Mesenchymal stem cell (in vitro differentiated cells and primary cell): ENCODE results near the gene LHFPL5.
A peak's percentile ranks its signal among the peaks of the same experiment; 100 is the strongest.

Experiments
- DNase-seq: peaks from one replicate; pipeline ENCODE4 v3.0.0-alpha.2; 2013
- H2AFZ ChIP-seq: one replicate; pipeline ENCODE4 v1.6.1; 2013; ENCODE audit warnings: low read depth, mild to moderate bottlenecking, control low read depth, inconsistent platforms, low read length, moderate library complexity
- H2AK5ac ChIP-seq: 2 replicates; pipeline ENCODE4 v1.6.1; 2013; ENCODE audit warnings: low read length, moderate library complexity, mild to moderate bottlenecking, inconsistent platforms; ENCODE audit not compliant: severe bottlenecking
- H2BK120ac ChIP-seq: one replicate; pipeline ENCODE4 v1.6.1; 2013; ENCODE audit warnings: low read depth, mild to moderate bottlenecking, inconsistent platforms, low read length, moderate library complexity
- H2BK12ac ChIP-seq, 2 experiments: one replicate each; pipeline ENCODE4 v1.6.1; 2013; ENCODE audit warnings: inconsistent platforms in 2 of 2, low read length in 2 of 2, mild to moderate bottlenecking in 2 of 2, moderate library complexity in 2 of 2, control low read depth in 1 of 2
- H2BK15ac ChIP-seq: one replicate; pipeline ENCODE4 v1.6.1; 2013; ENCODE audit warnings: mild to moderate bottlenecking, low read depth, inconsistent platforms; ENCODE audit not compliant: poor library complexity, severe bottlenecking
- H2BK5ac ChIP-seq: 2 replicates; pipeline ENCODE4 v1.6.1; 2013; ENCODE audit warnings: low read depth, mild to moderate bottlenecking, low read length, control low read depth, inconsistent platforms; ENCODE audit not compliant: poor library complexity, severe bottlenecking
- H3K14ac ChIP-seq, 2 experiments: one replicate each; pipeline ENCODE4 v1.6.1; 2013; ENCODE audit warnings: inconsistent platforms in 2 of 2, low read length in 2 of 2, control low read depth in 1 of 2, mild to moderate bottlenecking in 1 of 2, moderate library complexity in 1 of 2
- H3K18ac ChIP-seq, 2 experiments: one replicate each; pipeline ENCODE4 v1.6.1; 2013; ENCODE audit warnings: inconsistent platforms in 2 of 2, low read length in 2 of 2, control low read depth in 1 of 2, low read depth in 1 of 2, mild to moderate bottlenecking in 1 of 2
- H3K23ac ChIP-seq, 2 experiments: one replicate each; pipeline ENCODE4 v1.6.1; 2013; ENCODE audit warnings: inconsistent platforms in 2 of 2, low read length in 2 of 2, mild to moderate bottlenecking in 2 of 2, moderate library complexity in 2 of 2, control low read depth in 1 of 2
- H3K27ac ChIP-seq: 2 replicates; pipeline ENCODE4 v1.5.1; 2013; ENCODE audit warnings: mild to moderate bottlenecking, moderate library complexity, low read length, control low read depth, inconsistent platforms; ENCODE audit not compliant: poor library complexity, severe bottlenecking
- H3K27me3 ChIP-seq, 2 experiments: 2 replicates each; pipeline versions ENCODE4 v1.6.1 to v1.7.0; 2013; ENCODE audit warnings: low read length in 2 of 2, mild to moderate bottlenecking in 2 of 2, moderate library complexity in 2 of 2, control low read depth in 1 of 2, inconsistent platforms in 1 of 2; ENCODE audit not compliant: control insufficient read depth in 1 of 2, insufficient read depth in 1 of 2
- H3K36me3 ChIP-seq, 2 experiments: 2 replicates each; pipeline versions ENCODE4 v1.6.1 to v1.7.0; 2013; ENCODE audit warnings: low read length in 2 of 2, control low read depth in 1 of 2, inconsistent platforms in 1 of 2, low read depth in 1 of 2, mild to moderate bottlenecking in 1 of 2; ENCODE audit not compliant: insufficient read depth in 2 of 2, control insufficient read depth in 1 of 2
- H3K4ac ChIP-seq, 2 experiments: one replicate each; pipeline ENCODE4 v1.6.1; 2013; ENCODE audit warnings: inconsistent platforms in 2 of 2, low read length in 2 of 2, mild to moderate bottlenecking in 2 of 2, moderate library complexity in 2 of 2, control low read depth in 1 of 2, low read depth in 1 of 2
- H3K4me1 ChIP-seq: 2 replicates; pipeline ENCODE4 v1.6.1; 2013; ENCODE audit warnings: low read depth, low read length, control low read depth; ENCODE audit not compliant: control insufficient read depth, insufficient read depth
- H3K4me2 ChIP-seq: 2 replicates; pipeline ENCODE4 v1.6.1; 2013; ENCODE audit warnings: low read length, mild to moderate bottlenecking, inconsistent platforms; ENCODE audit not compliant: poor library complexity, severe bottlenecking
- H3K4me3 ChIP-seq, 2 experiments: 2 replicates each; pipeline versions ENCODE4 v1.5.1 to v1.7.0; 2013; ENCODE audit warnings: low read length in 2 of 2, mild to moderate bottlenecking in 2 of 2, control low read depth in 1 of 2, low read depth in 1 of 2; ENCODE audit not compliant: insufficient read depth in 1 of 2
- H3K79me1 ChIP-seq: replicated peaks from 2 replicates; pipeline ENCODE4 v1.6.1; 2013; ENCODE audit warnings: mild to moderate bottlenecking, control low read depth, low read length, inconsistent platforms; ENCODE audit not compliant: poor library complexity, severe bottlenecking
- H3K9ac ChIP-seq: 2 replicates; pipeline ENCODE4 v1.7.0; 2013; ENCODE audit warnings: mild to moderate bottlenecking, low read length, moderate library complexity
- H3K9me3 ChIP-seq: 2 replicates; pipeline ENCODE4 v1.7.0; 2013; ENCODE audit warnings: mild to moderate bottlenecking, low read length; ENCODE audit not compliant: control insufficient read depth
- H4K8ac ChIP-seq: one replicate; pipeline ENCODE4 v1.6.1; 2013; ENCODE audit warnings: inconsistent platforms, mild to moderate bottlenecking, low read length, moderate library complexity
- H4K91ac ChIP-seq: one replicate; pipeline ENCODE4 v1.6.1; 2013; ENCODE audit warnings: mild to moderate bottlenecking, low read length, inconsistent platforms
- WGBS: methylation state at CpG from one replicate; pipeline ENCODE4 v1.1.7; 2013; ENCODE audit warnings: mixed read lengths; 5-methylcytosine and 5-hydroxymethylcytosine counted together

The LHFPL5 gene

DNA sequence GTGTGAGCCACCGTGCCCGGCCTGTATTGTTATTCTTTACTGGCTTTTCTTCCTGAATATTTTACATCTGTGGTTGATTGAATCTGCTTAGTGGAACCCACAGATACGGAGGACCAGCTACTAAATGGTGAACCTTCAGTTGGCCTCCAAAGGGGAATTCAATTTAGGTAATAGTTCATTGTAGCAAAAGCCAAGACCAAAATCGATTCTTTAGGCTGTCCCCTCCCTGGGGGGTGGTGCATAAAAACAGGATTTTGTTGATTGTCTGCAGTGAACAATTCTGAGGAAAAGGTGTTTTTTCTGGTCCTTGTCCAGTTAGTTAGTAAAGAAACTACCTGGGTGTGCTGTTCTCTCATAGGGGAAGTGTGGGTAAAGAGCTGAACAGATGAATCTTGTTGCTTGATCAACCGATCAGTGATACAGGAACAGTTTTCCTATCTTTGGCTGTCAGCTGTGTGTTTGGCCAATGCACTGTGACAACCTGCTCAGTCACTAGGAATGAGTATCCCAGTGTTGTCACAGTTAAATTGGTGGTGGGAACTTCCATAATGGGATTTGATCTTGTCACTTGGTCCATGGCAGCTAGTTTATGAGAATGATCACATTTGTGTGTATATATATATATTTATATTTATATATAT lies 19.5 kb downstream of the LHFPL5 start:
- Histone ChIP-seq H3K36me3 (no peaks in the 10 kb centered on the region), H2BK120ac (no peak overlapping the region), H2BK12ac (no peak overlapping the region), H3K4me2 (no peak overlapping the region), H4K8ac (no peak overlapping the region), H3K27me3 (no peaks in the 10 kb centered on the region), H3K9ac (no peak overlapping the region), H4K91ac (no peak overlapping the region), H3K27ac (no peak overlapping the region), H2BK5ac (no peak overlapping the region), H3K23ac (no peak overlapping the region), H2AFZ (no peak overlapping the region), H3K18ac (no peak overlapping the region), H3K14ac (no peak overlapping the region), H3K4me3 (no peak overlapping the region), H3K4me1 (no peaks in the 10 kb centered on the region), H3K9me3 (no peaks in the 10 kb centered on the region), H2BK15ac (no peak overlapping the region), H3K79me1 (no peaks in the 10 kb centered on the region), H2AK5ac (no peak overlapping the region), H3K4ac (no peak overlapping the region)
- DNase-seq: no peak
- 89% methylated on average over 5 of the region's 5 CpGs for WGBS

DNA sequence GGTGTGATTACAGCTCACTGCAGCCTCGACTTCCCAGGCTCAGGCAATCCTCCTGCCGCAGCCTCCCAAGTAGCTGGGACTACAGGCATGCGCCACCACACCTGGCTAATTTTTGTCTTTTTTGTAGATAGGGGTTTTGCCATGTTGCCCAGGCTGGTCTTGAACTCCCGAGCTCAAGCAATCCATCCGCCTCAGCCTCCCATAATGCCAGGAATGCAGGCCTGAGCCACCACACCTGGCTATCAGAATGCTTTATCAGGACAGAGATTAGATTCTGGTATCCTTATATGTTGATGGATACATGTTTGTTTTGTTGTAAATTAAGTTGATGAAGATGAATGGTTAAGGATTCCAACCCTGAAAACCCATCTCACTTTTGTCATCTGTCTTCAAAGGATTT lies 24.2 kb downstream of the LHFPL5 start:
- H3K4me3 ChIP-seq: no peak overlapping the region
- no peak overlapping the region for H3K18ac ChIP-seq

DNA sequence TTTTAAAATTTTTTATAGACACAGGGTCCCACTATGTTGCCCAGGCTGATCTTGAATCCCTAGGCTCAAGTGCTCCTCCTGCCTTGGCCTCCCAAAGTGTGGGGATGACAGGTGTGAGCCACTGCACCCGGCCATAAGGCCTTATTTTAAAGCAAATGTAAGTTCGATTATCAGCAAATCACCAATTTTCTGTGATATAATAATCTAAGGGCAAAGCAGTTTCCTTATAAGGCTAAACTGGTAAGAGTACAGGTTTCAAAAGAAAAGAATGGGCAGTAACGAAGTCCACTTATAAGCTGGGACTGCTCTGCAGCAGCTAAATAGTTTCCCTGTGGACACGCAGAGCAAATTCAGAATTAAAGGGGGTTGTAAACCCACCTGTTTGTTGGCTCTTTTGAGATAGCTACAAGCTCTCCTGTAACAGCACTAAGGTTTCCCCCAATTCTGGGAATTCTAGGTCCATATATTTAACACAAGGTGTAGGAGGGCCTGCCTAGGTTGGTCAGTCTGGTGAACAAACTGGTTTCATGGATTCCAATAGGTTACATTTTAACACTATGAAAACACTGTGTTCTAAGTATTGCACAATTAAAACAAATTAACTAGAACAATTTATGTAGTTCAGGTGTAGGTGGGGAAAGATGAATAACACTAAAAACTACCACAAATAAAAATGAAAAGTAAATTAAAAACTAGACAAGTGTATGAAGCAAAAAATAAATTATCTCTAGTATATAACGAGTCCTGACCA lies 26.3 kb downstream of the LHFPL5 start:
- H3K4me2 ChIP-seq: no peak overlapping the region
- no peaks in the 10 kb centered on the region for H3K9me3 ChIP-seq
- H2BK120ac ChIP-seq: no peak overlapping the region
- no peak overlapping the region for H3K14ac ChIP-seq
- H3K36me3 ChIP-seq: peaks cover 11 to 35% of the 10 kb centered on the region in 2 experiments
- H3K79me1 ChIP-seq: peaks cover 2% of the 10 kb centered on the region
- H2AFZ ChIP-seq: no peak overlapping the region
- H3K27me3 ChIP-seq: no peaks in the 10 kb centered on the region
- H2BK5ac ChIP-seq: no peak overlapping the region
- no peak overlapping the region for H3K18ac ChIP-seq
- WGBS: 95% methylated on average over 4 of the region's 5 CpGs
- no peak overlapping the region for H3K9ac ChIP-seq
- H4K8ac ChIP-seq: no peak overlapping the region
- no peak overlapping the region for H3K27ac ChIP-seq
- no peak overlapping the region for H3K4ac ChIP-seq
- H4K91ac ChIP-seq: no peak overlapping the region
- DNase-seq: no peak
- H2AK5ac ChIP-seq: no peak overlapping the region
- H2BK12ac ChIP-seq: no peak overlapping the region
- no peak overlapping the region for H3K4me3 ChIP-seq
- no peak overlapping the region for H2BK15ac ChIP-seq
- H3K23ac ChIP-seq: no peak overlapping the region
- H3K4me1 ChIP-seq: no peaks in the 10 kb centered on the region

More for the DNA sequence above, 24.2 kb downstream of the LHFPL5 start:
- no peak overlapping the region for H2AK5ac ChIP-seq
- no peak overlapping the region for H2AFZ ChIP-seq
- H3K36me3 ChIP-seq: peaks cover 3 to 14% of the 10 kb centered on the region in 2 experiments
- no peak overlapping the region for H2BK12ac ChIP-seq
- no peak overlapping the region for H4K8ac ChIP-seq
- no peak overlapping the region for H4K91ac ChIP-seq
- H3K4me1 ChIP-seq: no peaks in the 10 kb centered on the region
- H3K9me3 ChIP-seq: no peaks in the 10 kb centered on the region
- H3K4ac ChIP-seq: no peak overlapping the region
- no peak overlapping the region for H2BK15ac ChIP-seq
- no peak overlapping the region for H3K9ac ChIP-seq
- 93% methylated on average over 4 of the region's 5 CpGs for WGBS
- DNase-seq: no peak
- no peak overlapping the region for H3K4me2 ChIP-seq
- H3K23ac ChIP-seq: no peak overlapping the region
- no peak overlapping the region for H2BK5ac ChIP-seq
- H3K79me1 ChIP-seq: no peaks in the 10 kb centered on the region
- H3K27me3 ChIP-seq: no peaks in the 10 kb centered on the region
- H3K14ac ChIP-seq: no peak overlapping the region
- no peak overlapping the region for H2BK120ac ChIP-seq
- H3K27ac ChIP-seq: no peak overlapping the region

DNA sequence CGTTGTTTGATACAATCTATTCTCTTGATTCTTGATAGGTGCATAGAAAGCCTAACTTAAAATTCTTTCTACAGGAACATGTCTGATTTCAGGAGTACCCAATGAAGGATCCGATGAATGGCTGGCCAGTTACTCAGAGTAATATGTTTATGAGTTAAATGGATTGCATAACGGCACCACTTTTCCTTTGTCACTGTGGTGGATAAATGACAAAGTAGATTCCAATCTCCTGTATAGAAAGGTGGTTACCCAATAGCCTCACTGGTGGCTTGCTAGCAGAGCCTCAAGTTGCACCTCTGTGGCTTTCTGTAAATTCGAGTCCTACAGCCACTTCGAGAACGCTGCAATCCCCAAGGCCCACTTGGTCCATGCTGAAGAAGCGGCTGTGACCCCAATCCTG lies 28.4 kb downstream of the LHFPL5 start:
- peak; percentile 56 for DNase-seq
- H3K27me3 ChIP-seq: no peaks in the 10 kb centered on the region
- WGBS: 95% methylated on average over 6 of the region's 7 CpGs
- no peaks in the 10 kb centered on the region for H3K4me1 ChIP-seq
- H4K8ac ChIP-seq: no peak overlapping the region
- no peak overlapping the region for H2BK120ac ChIP-seq
- no peaks in the 10 kb centered on the region for H3K9me3 ChIP-seq
- no peak overlapping the region for H3K4me2 ChIP-seq
- peaks cover 2% of the 10 kb centered on the region for H3K79me1 ChIP-seq
- peaks cover 11 to 52% of the 10 kb centered on the region in 2 experiments for H3K36me3 ChIP-seq
- no peak overlapping the region for H3K27ac ChIP-seq
- H2AFZ ChIP-seq: no peak overlapping the region
- no peak overlapping the region for H3K4ac ChIP-seq
- H2BK12ac ChIP-seq: no peak overlapping the region
- no peak overlapping the region for H3K4me3 ChIP-seq
- H2BK15ac ChIP-seq: no peak overlapping the region
- H3K14ac ChIP-seq: no peak overlapping the region
- H4K91ac ChIP-seq: no peak overlapping the region
- no peak overlapping the region for H3K9ac ChIP-seq
- H3K18ac ChIP-seq: no peak overlapping the region
- no peak overlapping the region for H2AK5ac ChIP-seq
- H2BK5ac ChIP-seq: no peak overlapping the region
- H3K23ac ChIP-seq: no peak overlapping the region
